Measurements from ENCODE around the gene LMF1. TPM values are rescaled to one million over a fixed set of nuclear protein-coding genes. Genes with fewer than 3 reads are reported as not detected.

The LMF1 gene
- total and polyA plus RNA-seq, 2 of the 13 experiments (the other 11 are each of a cell fraction or from before 2014, with no cell fraction given): 6.8 to 8.5 TPM

- TF ChIP-seq CEBPZ (IDR thresholded peaks at IDR 0.05; ENCODE audit: low read length): no peak
- TF ChIP-seq ZNF747 (CRISPR knock-in tag; IDR thresholded peaks at IDR 0.05; ENCODE audit: borderline replicate concordance): no peak
- TF ChIP-seq ZKSCAN1 (IDR thresholded peaks at IDR 0.05; ENCODE audit: low read length): no peak
Measured at GRCh38 chr16:830107-830870, 140.5 kb downstream of the LMF1 start (continued).

GRCh38 chr16:828891-829290 lies 141.9 kb downstream of the LMF1 start:
- DNase-seq (ENCODE audit: low spot score): no peak
- Histone ChIP-seq H3K9me3 (ENCODE audit: low read length) (no peaks in the 10 kb centered on the region), H3K4me3 (replicated peaks in 1 of 3; ENCODE audit: insufficient read depth in 1 of 3, low read depth in 2 of 3, low read length in 3 of 3) (no peak overlapping the region), H3K4me2 (ENCODE audit: low read depth, low read length) (no peak overlapping the region), H3K9ac (ENCODE audit: insufficient read depth, low read depth, low read length) (no peak overlapping the region), H3K27me3 (ENCODE audit: control insufficient read depth in 1 of 2, insufficient read depth in 2 of 2, low read length in 2 of 2) (peaks cover 28 to 86% of the 10 kb centered on the region in 2 experiments), H2AFZ (ENCODE audit: low read length) (no peak overlapping the region), H3K27ac (ENCODE audit: extremely low read length, insufficient read depth, low read length) (no peak overlapping the region), H3K36me3 (replicated peaks in 1 of 2; ENCODE audit: control insufficient read depth in 1 of 2, insufficient read depth in 2 of 2, low read length in 2 of 2) (no peaks in the 10 kb centered on the region), H3K4me1 (ENCODE audit: insufficient read depth, low read length) (no peaks in the 10 kb centered on the region), H4K20me1 (ENCODE audit: insufficient read depth, low read length) (no peaks in the 10 kb centered on the region), H3K79me2 (ENCODE audit: insufficient read depth, low read length) (no peaks in the 10 kb centered on the region)
- 0% methylated on average over 7 of the region's 17 CpGs for WGBS (ENCODE audit: low lambda C conversion rate)
- TF ChIP-seq ZFP82 (CRISPR knock-in tag; IDR thresholded peaks at IDR 0.05; ENCODE audit: borderline replicate concordance): no peak
- TF ChIP-seq LRRFIP1 (CRISPR knock-in tag; conservative IDR thresholded peaks at IDR 0.05): no peak
- no peak for TF ChIP-seq RBAK (CRISPR knock-in tag; IDR thresholded peaks at IDR 0.05)
- no peak for TF ChIP-seq RBM39 (IDR thresholded peaks at IDR 0.05; ENCODE audit: low read depth, low read length, poor library complexity, severe bottlenecking)
- no peak for TF ChIP-seq ZNF83 (CRISPR knock-in tag; IDR thresholded peaks at IDR 0.05; ENCODE audit: borderline replicate concordance)
- no peak for TF ChIP-seq ZNF557 (CRISPR knock-in tag; IDR thresholded peaks at IDR 0.05)
- TF ChIP-seq SCMH1 (CRISPR knock-in tag; IDR thresholded peaks at IDR 0.05; ENCODE audit: borderline replicate concordance): no peak
- no peak for TF ChIP-seq HINFP (CRISPR knock-in tag; IDR thresholded peaks at IDR 0.05; ENCODE audit: low read depth)
- TF ChIP-seq MTA3 (CRISPR knock-in tag; IDR thresholded peaks at IDR 0.05): no peak
- TF ChIP-seq ZNF20 (CRISPR knock-in tag; IDR thresholded peaks at IDR 0.05): no peak
- TF ChIP-seq MED8 (CRISPR knock-in tag; IDR thresholded peaks at IDR 0.05; ENCODE audit: insufficient replicate concordance): no peak
- no peak for TF ChIP-seq ZBTB20 (CRISPR knock-in tag; IDR thresholded peaks at IDR 0.05; ENCODE audit: borderline replicate concordance, low read depth)
- TF ChIP-seq ZNF747 (CRISPR knock-in tag; IDR thresholded peaks at IDR 0.05; ENCODE audit: borderline replicate concordance): no peak
- no peak for TF ChIP-seq TEAD3 (CRISPR knock-in tag; optimal IDR thresholded peaks at IDR 0.05; ENCODE audit: borderline replicate concordance)
- POLR2A ChIA-PET: no interaction called here
- no peak for FAIRE-seq
- no peak for ATAC-seq
- no TSS peak for BruUV-seq (replicated peaks)
- intact Hi-C loops (cut with micrococcal nuclease; ENCODE audit: unreplicated experiment) (no loop called here), in situ Hi-C loops (cut with HindIII; ENCODE audit: extremely low pct_ligation_motif_present, low pct_unique_long_range_greater_than_20kb) (no loop called here)
- CTCF ChIA-PET (ENCODE audit: low intra/inter-chr PET ratio, low total read pairs): no interaction called here

All from HepG2 (cell line).